Neural progenitor cell (in vitro differentiated cells): ENCODE data around the gene UTS2. TPM values are rescaled to one million over a fixed set of nuclear protein-coding genes. Genes with fewer than 3 reads are reported as not detected.

Experiments used
- DNase-seq: peaks from one replicate; pipeline ENCODE4 v3.0.0-alpha.2; 2016; ENCODE audit warnings: low spot score
- H2AFZ ChIP-seq: fragments of 200-600 bp; sonication (generic); replicated peaks from 2 replicates; pipeline ENCODE4 v1.6.1; 2016; ENCODE audit warnings: antibody characterized with exemption
- H3F3A ChIP-seq: fragments of 200-600 bp; sonication (generic); 2 replicates; pipeline ENCODE4 v1.6.1; 2016; ENCODE audit warnings: antibody characterized with exemption, low read depth
- H3K27ac ChIP-seq: fragments of 200-600 bp; sonication (generic); 2 replicates; pipeline ENCODE4 v1.5.1; 2016; ENCODE audit warnings: mild to moderate bottlenecking
- H3K27me3 ChIP-seq: fragments of 200-600 bp; sonication (generic); 2 replicates; pipeline ENCODE4 v1.6.1; 2016; ENCODE audit warnings: mild to moderate bottlenecking, moderate library complexity
- H3K36me3 ChIP-seq: fragments of 200-600 bp; sonication (generic); 2 replicates; pipeline ENCODE4 v1.5.1; 2016
- H3K4me1 ChIP-seq: fragments of 200-600 bp; sonication (generic); 2 replicates; pipeline ENCODE4 v1.6.1; 2016; ENCODE audit warnings: mixed run types
- H3K4me2 ChIP-seq: fragments of 200-600 bp; sonication (generic); 2 replicates; pipeline ENCODE4 v1.6.1; 2016
- H3K4me3 ChIP-seq: fragments of 200-600 bp; sonication (generic); 2 replicates; pipeline ENCODE4 v1.5.1; 2016
- H3K79me2 ChIP-seq: fragments of 200-600 bp; sonication (generic); 2 replicates; pipeline ENCODE4 v1.6.1; 2016; ENCODE audit warnings: low read depth
- H3K9ac ChIP-seq: fragments of 200-600 bp; sonication (generic); 2 replicates; pipeline ENCODE4 v1.6.1; 2016
- H3K9me3 ChIP-seq: fragments of 200-600 bp; sonication (generic); 2 replicates; pipeline ENCODE4 v1.5.1; 2016; ENCODE audit warnings: low read depth
- H4K20me1 ChIP-seq: fragments of 200-600 bp; sonication (generic); 2 replicates; pipeline ENCODE4 v1.6.1; 2016; ENCODE audit warnings: low read depth
- H3K27ac Mint-ChIP-seq: 3 replicates; pipeline ENCODE4 v1.8.0; 2021; ENCODE audit warnings: mixed read lengths
- H3K27me3 Mint-ChIP-seq: 2 replicates; pipeline ENCODE4 v1.8.0; 2022; ENCODE audit warnings: low read depth, mild to moderate bottlenecking, inconsistent platforms, moderate library complexity, mixed read lengths; ENCODE audit not compliant: insufficient read depth
- H3K36me3 Mint-ChIP-seq: 3 replicates; pipeline ENCODE4 v1.8.0; 2021; ENCODE audit warnings: mixed read lengths
- H3K4me1 Mint-ChIP-seq: 3 replicates; pipeline ENCODE4 v1.8.0; 2021; ENCODE audit warnings: mixed read lengths
- H3K4me3 Mint-ChIP-seq: 3 replicates; pipeline ENCODE4 v1.8.0; 2021; ENCODE audit warnings: mild to moderate bottlenecking, moderate library complexity, mixed read lengths
- H3K9me3 Mint-ChIP-seq: 3 replicates; pipeline ENCODE4 v1.8.0; 2020; ENCODE audit warnings: mixed read lengths
- EZH2 ChIP-seq: fragments of 200-600 bp; sonication (generic); IDR thresholded peaks from 2 replicates; pipeline ENCODE4 v1.6.1; 2017; ENCODE audit warnings: antibody characterized with exemption, mild to moderate bottlenecking, moderate library complexity
- EZH2phosphoT487 ChIP-seq: fragments of 200-600 bp; sonication (generic); IDR thresholded peaks from 2 replicates; pipeline ENCODE4 v1.6.1; 2017; ENCODE audit warnings: antibody characterized with exemption
- total RNA-seq: library from RNA; depleted of rRNA; stranded (reverse); fragments of >200 nt; gene quantifications from 2 replicates; pipeline ENCODE4 v1.2.3, GENCODE V29; 2015; ENCODE audit warnings: low replicate concordance
- TF ChIP-seq, protein P1 (sequence below): fragments of 200-600 bp; sonication (generic); IDR thresholded peaks from 2 replicates; pipeline ENCODE4 v1.5.1; 2017; ENCODE audit warnings: antibody characterized with exemption, mild to moderate bottlenecking

UTS2 gene
- total RNA-seq, 1 donor from 2014 or later: not detected

DNA sequence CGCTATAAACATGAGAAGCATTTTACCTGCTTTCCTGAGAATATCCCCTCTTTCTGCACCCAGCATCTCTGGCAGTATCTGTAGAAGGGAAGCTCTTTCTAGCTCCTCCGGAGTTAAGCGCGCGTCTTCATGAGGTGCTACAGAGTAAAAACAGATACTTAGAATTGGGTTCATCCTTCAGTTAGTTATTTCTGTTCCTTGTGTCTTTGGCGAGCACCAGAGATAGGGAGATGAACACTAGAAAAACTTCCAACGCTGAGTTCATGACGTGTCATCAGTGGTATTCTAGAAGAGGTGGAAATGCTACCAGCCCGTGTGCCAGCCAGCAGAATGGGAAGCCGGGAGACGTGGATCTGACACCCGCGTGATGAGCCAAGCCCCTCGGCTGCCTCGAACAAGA is 2.1 kb downstream of the UTS2 start:
- no peaks in the 10 kb centered on the region for H3K79me2 ChIP-seq
- TF ChIP-seq, protein P1, sequence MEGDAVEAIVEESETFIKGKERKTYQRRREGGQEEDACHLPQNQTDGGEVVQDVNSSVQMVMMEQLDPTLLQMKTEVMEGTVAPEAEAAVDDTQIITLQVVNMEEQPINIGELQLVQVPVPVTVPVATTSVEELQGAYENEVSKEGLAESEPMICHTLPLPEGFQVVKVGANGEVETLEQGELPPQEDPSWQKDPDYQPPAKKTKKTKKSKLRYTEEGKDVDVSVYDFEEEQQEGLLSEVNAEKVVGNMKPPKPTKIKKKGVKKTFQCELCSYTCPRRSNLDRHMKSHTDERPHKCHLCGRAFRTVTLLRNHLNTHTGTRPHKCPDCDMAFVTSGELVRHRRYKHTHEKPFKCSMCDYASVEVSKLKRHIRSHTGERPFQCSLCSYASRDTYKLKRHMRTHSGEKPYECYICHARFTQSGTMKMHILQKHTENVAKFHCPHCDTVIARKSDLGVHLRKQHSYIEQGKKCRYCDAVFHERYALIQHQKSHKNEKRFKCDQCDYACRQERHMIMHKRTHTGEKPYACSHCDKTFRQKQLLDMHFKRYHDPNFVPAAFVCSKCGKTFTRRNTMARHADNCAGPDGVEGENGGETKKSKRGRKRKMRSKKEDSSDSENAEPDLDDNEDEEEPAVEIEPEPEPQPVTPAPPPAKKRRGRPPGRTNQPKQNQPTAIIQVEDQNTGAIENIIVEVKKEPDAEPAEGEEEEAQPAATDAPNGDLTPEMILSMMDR: no peak
- TF ChIP-seq EZH2: no peak
- no peak for TF ChIP-seq EZH2phosphoT487
- H3K4me1 ChIP-seq: peaks cover 3% of the 10 kb centered on the region
- no peak for DNase-seq
- no peak overlapping the region for H3K4me2 ChIP-seq
- Mint-ChIP-seq H3K9me3 (no peaks in the 10 kb centered on the region), H3K4me3 (no peak overlapping the region), H3K27ac (no peak overlapping the region), H3K27me3 (peaks cover 7% of the 10 kb centered on the region), H3K36me3 (no peaks in the 10 kb centered on the region), H3K4me1 (peaks cover 7% of the 10 kb centered on the region)
- no peak overlapping the region for H3K27ac ChIP-seq
- H3K9ac ChIP-seq: no peak overlapping the region
- H3F3A ChIP-seq: no peaks in the 10 kb centered on the region
- H3K36me3 ChIP-seq: no peaks in the 10 kb centered on the region
- no peaks in the 10 kb centered on the region for H3K9me3 ChIP-seq
- H2AFZ ChIP-seq: no peak overlapping the region
- H3K27me3 ChIP-seq: no peaks in the 10 kb centered on the region
- H4K20me1 ChIP-seq: no peaks in the 10 kb centered on the region
- no peak overlapping the region for H3K4me3 ChIP-seq

DNA sequence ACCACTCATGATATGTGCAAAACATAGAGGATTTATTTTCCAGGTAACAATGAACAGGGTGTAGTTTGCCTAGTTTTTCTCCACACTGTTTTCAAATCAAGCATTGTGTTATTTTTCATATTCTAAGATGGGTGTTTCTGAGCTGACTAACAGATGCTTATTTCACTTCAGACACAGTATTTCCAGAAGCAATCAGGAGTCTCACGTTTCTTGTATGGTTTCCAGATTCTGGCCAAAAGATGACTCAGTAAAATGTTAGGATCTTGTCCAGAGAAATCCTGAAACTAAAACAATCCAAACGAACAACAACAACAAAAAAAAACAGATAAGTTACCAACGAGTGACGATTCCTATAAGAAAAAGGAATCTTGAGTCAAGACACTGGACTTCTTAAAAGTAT is 5.3 kb downstream of the UTS2 start:
- Mint-ChIP-seq H3K27ac (no peak overlapping the region), H3K4me1 (peaks cover 2% of the 10 kb centered on the region), H3K27me3 (peaks cover 7% of the 10 kb centered on the region), H3K36me3 (peaks cover 1% of the 10 kb centered on the region), H3K4me3 (no peak overlapping the region), H3K9me3 (no peaks in the 10 kb centered on the region)
- Histone ChIP-seq H3K36me3 (no peaks in the 10 kb centered on the region), H4K20me1 (no peaks in the 10 kb centered on the region), H3K4me1 (peaks cover 1% of the 10 kb centered on the region), H3K9me3 (no peaks in the 10 kb centered on the region), H3K9ac (no peak overlapping the region), H3K79me2 (no peaks in the 10 kb centered on the region), H3K4me2 (no peak overlapping the region), H2AFZ (no peak overlapping the region), H3K27ac (no peak overlapping the region), H3F3A (no peaks in the 10 kb centered on the region), H3K27me3 (no peaks in the 10 kb centered on the region), H3K4me3 (no peak overlapping the region)
- no peak for TF ChIP-seq EZH2phosphoT487
- DNase-seq: no peak

DNA sequence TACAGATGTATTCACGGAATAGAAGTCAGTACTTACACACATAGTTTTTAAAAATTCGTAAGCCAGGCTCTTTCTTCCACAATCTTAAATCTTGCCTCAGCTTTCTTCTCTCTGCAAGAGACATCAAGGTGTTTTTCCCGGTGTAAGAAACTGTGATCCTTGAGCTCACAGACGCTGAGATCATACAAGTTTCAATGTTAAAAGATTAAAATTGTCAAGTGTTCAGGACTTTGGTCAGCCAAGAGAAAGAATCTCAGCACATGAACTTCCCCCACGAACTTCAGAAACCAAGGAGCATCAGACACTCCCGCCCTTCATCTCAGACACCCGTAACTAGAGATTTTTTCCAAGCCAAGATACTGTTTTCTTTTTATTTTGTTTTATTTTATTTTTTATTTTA is 6.2 kb downstream of the UTS2 start:
- TF ChIP-seq, protein P1: no peak
- no peak for TF ChIP-seq EZH2
- TF ChIP-seq EZH2phosphoT487: no peak
- Mint-ChIP-seq H3K4me1 (no peaks in the 10 kb centered on the region), H3K4me3 (no peak overlapping the region), H3K36me3 (peaks cover 3% of the 10 kb centered on the region), H3K27me3 (peaks cover 7% of the 10 kb centered on the region), H3K27ac (no peak overlapping the region), H3K9me3 (no peaks in the 10 kb centered on the region)
- no peak for DNase-seq
- Histone ChIP-seq H3K79me2 (no peaks in the 10 kb centered on the region), H3K27me3 (no peaks in the 10 kb centered on the region), H2AFZ (no peak overlapping the region), H3K4me3 (no peak overlapping the region), H4K20me1 (no peaks in the 10 kb centered on the region), H3K36me3 (no peaks in the 10 kb centered on the region), H3K9me3 (no peaks in the 10 kb centered on the region), H3K4me2 (no peak overlapping the region), H3K4me1 (no peaks in the 10 kb centered on the region), H3K27ac (no peak overlapping the region), H3F3A (no peaks in the 10 kb centered on the region), H3K9ac (no peak overlapping the region)

DNA sequence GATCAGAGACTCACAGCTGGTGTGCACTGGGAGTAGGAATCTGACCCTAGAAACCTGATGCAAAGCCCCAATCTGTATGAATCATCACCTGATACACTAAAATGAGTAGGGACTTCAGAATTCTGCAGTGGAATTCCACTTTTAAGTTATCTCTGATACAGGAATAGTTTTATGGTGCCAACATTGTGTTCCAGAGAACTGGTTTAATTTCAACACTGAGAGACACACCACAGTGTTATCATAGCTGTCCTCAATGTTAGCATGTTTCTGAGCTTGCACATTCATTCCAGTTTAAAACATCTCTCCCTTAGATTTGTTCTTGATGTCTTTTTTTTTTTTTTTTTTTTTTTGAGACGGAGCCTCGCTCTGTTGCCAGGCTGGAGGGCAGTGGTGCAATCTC is 7.1 kb downstream of the UTS2 start:
- peaks cover 4% of the 10 kb centered on the region for H3K27me3 Mint-ChIP-seq
- no peak overlapping the region for H3K4me3 ChIP-seq
- no peaks in the 10 kb centered on the region for H4K20me1 ChIP-seq
- no peaks in the 10 kb centered on the region for H3K27me3 ChIP-seq
- no peak for DNase-seq
- no peaks in the 10 kb centered on the region for H3K4me1 Mint-ChIP-seq
- H3K4me1 ChIP-seq: no peaks in the 10 kb centered on the region
- H2AFZ ChIP-seq: no peak overlapping the region
- no peak overlapping the region for H3K27ac Mint-ChIP-seq
- no peak overlapping the region for H3K27ac ChIP-seq
- H3K36me3 ChIP-seq: no peaks in the 10 kb centered on the region
- H3F3A ChIP-seq: no peaks in the 10 kb centered on the region
- peaks cover 9% of the 10 kb centered on the region for H3K36me3 Mint-ChIP-seq
- H3K9me3 ChIP-seq: no peaks in the 10 kb centered on the region
- no peak for TF ChIP-seq EZH2phosphoT487
- TF ChIP-seq, protein P1: no peak
- TF ChIP-seq EZH2: no peak
- H3K9me3 Mint-ChIP-seq: peaks cover 5% of the 10 kb centered on the region
- H3K4me2 ChIP-seq: no peak overlapping the region
- no peak overlapping the region for H3K9ac ChIP-seq
- H3K79me2 ChIP-seq: no peaks in the 10 kb centered on the region
- H3K4me3 Mint-ChIP-seq: no peak overlapping the region
